Effector memory CD8-positive, alpha-beta T cell (primary cell): ENCODE results near the gene NOC4L.
A peak's percentile ranks its signal among the peaks of the same experiment; 100 is the strongest.

ENCODE experiments used
- ATAC-seq: fragments of 150-1000 bp; cut with Tn5 transposase; replicated peaks from 2 replicates; pipeline ENCODE4 v1.10.0; 2021; ENCODE audit warnings: mild to moderate bottlenecking, moderate library complexity
- DNase-seq, 3 experiments: peaks; one replicate each; pipeline ENCODE4 v3.0.0; 2021
- H3K27ac Mint-ChIP-seq, 2 donors: one replicate each; pipeline ENCODE4 v1.8.0; 2022; ENCODE audit warnings: mild to moderate bottlenecking in 2 of 2, mixed read lengths in 2 of 2, moderate library complexity in 2 of 2
- H3K27me3 Mint-ChIP-seq, 2 donors: one replicate each; pipeline ENCODE4 v1.8.0; 2022; ENCODE audit warnings: mixed read lengths in 2 of 2
- H3K36me3 Mint-ChIP-seq: one replicate; pipeline ENCODE4 v1.8.0; 2022; ENCODE audit warnings: mild to moderate bottlenecking, moderate library complexity, mixed read lengths; ENCODE audit not compliant: insufficient read depth
- H3K4me1 Mint-ChIP-seq, 2 donors: one replicate each; pipeline ENCODE4 v1.8.0; 2022; ENCODE audit warnings: low read depth in 2 of 2, mixed read lengths in 2 of 2
- H3K4me3 Mint-ChIP-seq, 2 donors: one replicate each; pipeline ENCODE4 v1.8.0; 2022; ENCODE audit warnings: mild to moderate bottlenecking in 2 of 2, mixed read lengths in 2 of 2, moderate library complexity in 2 of 2
- H3K9me3 Mint-ChIP-seq, 2 donors: one replicate each; pipeline ENCODE4 v1.8.0; 2022; ENCODE audit warnings: mixed read lengths in 2 of 2

The NOC4L gene

DNA sequence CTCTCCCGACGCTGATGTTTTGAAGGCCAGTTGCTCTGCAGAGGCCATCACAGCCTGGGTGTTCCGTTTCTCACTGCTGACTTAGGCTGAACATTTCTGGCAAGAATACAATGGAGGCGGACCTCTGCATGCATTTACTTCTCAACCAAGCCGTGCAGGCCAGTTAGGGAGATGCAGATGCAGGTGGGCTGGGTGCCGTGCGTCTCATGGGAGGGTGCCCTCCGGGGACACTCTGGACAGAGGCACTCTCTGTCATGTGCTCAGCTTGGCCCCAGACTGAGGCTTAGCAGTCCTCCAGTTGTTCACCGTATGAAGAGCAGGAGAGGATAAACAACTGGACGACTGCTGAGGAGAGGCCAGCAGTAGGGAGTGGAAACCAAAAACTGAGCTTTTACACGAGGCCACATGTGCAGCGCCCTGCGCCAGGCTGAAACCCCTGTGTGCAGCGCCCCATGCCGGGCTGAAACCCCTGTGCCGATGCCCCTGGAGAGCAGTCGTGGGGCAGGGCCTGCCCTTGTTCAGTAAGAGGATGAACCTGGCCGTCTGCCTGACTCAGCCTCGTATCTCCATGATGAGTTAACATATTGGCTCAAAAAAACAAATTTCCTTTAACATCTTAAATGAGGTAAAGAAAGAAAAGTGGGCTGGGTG lies 32.5 kb upstream of the NOC4L start:
- Mint-ChIP-seq H3K27ac (no peak overlapping the region), H3K4me1 (no peaks in the 10 kb centered on the region), H3K9me3 (no peaks in the 10 kb centered on the region), H3K27me3 (no peaks in the 10 kb centered on the region), H3K4me3 (no peak overlapping the region), H3K36me3 (peaks cover 6% of the 10 kb centered on the region)
- ATAC-seq, result no peak
- no peak for DNase-seq

DNA sequence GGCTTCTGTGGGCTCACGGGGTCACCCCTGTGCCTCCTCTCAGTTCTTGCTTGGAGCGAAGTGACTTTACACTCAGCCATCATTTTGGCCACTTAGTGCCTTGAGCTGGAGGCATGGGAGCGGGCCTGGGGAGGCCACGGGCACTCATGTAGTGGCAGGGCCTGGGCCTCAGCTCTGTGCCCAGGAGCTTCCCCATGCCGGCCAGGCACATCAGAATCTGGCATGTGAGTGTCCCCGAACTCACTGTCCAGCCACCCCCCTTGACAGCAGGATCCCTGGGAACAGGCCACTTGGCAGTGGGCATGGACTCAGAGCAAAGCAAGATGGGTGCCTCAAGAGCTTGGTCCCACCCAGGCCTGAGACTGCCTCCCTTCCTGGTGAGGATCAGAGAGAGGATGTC lies 29.6 kb upstream of the NOC4L start:
- H3K27me3 Mint-ChIP-seq, result no peaks in the 10 kb centered on the region
- DNase-seq (no peak), ATAC-seq (no peak)
- no peaks in the 10 kb centered on the region for H3K9me3 Mint-ChIP-seq
- no peak overlapping the region for H3K4me3 Mint-ChIP-seq
- no peak overlapping the region for H3K27ac Mint-ChIP-seq
- H3K36me3 Mint-ChIP-seq, result no peaks in the 10 kb centered on the region
- H3K4me1 Mint-ChIP-seq, result no peaks in the 10 kb centered on the region

DNA sequence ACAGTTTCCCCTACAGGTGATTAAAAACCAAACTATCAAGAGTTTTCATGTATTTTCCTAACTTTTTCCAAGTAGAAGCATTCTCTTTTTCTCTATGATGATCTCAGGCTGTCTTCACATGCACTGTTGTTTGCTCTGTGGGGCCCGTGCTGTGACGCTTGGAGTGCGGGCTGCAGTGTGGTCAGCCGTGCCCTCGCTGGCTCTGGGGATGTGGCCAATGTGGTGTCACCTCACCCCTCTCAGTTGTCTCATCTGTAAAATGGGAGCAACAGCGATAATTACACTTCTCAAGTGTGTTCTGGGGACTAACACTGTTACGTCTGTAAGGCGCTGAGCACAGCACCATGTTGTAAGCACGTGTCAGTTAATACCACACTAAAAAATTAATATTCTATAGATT lies 28.8 kb upstream of the NOC4L start:
- no peaks in the 10 kb centered on the region for H3K27me3 Mint-ChIP-seq
- no peak overlapping the region for H3K27ac Mint-ChIP-seq
- no peaks in the 10 kb centered on the region for H3K4me1 Mint-ChIP-seq
- ATAC-seq, result no peak
- no peaks in the 10 kb centered on the region for H3K9me3 Mint-ChIP-seq
- no peak for DNase-seq
- H3K4me3 Mint-ChIP-seq, result no peak overlapping the region
- H3K36me3 Mint-ChIP-seq, result no peaks in the 10 kb centered on the region

DNA sequence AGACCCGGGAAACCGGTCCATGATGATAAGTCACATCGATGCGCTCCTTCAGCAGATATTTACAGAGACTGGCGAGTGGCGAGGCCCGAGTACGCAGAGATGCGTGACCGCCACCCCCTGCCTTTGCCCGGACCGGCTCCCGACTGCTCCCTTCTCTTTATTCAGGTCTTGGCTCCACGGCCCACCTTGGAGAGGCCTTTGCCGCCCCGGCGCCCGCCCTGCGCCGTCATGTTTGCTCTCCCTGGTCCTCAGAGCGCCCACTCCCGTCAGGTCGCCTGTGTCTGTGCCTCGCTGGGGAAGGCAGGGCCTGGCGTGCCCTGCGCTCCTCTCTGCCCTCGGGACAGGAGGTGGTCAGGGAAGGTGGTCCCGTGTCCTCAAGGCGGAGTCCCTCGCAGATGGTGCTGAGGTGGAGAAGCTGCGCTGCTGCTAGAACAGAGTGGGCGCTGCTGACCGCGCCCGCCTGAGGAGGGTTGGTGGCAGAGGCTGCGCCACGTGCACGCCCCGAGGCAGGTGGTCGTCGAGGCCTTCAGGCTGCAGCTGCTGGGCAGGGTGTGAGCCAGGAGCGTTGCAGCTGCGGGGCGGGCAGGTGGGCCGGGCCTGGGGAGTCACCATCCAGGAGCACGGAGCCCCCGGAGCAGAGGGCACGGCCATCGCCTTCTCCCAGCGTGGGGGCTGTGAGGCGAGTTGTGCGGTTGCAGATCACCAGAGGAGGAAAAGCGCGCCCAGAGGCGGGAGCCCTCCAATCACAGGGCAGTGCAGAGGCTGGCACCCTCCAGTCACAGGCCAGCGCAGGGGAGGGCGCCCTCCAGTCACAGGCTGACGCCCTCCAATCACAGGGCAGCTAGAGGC lies 27.3 kb upstream of the NOC4L start:
- ATAC-seq, result no peak
- no peaks in the 10 kb centered on the region for H3K4me1 Mint-ChIP-seq
- H3K9me3 Mint-ChIP-seq, result no peaks in the 10 kb centered on the region
- H3K27me3 Mint-ChIP-seq, result no peaks in the 10 kb centered on the region
- DNase-seq, result no peak
- peak overlapping the region in 1 of 2 donors; percentile 31 for H3K27ac Mint-ChIP-seq
- peaks cover 5% of the 10 kb centered on the region for H3K36me3 Mint-ChIP-seq
- H3K4me3 Mint-ChIP-seq, result no peak overlapping the region

DNA sequence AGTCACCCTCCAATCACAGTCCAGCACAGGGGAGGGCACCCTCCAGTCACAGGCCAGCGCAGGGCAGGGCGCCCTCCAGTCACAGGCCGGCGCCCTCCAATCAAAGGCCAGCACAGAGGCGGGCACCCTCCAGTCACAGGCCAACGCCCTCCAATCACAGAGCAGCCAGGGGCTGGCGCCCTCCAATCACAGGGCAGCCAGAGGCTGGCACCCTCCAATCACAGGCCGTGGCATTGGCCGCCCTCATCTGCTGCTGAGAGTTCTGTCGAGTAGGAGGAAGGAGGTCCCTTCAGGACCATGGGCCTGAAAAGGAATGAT lies 26.7 kb upstream of the NOC4L start:
- ATAC-seq, result no peak
- DNase-seq, result no peak
- Mint-ChIP-seq H3K36me3 (peaks cover 11% of the 10 kb centered on the region), H3K27ac (peak overlapping the region in 1 of 2 donors; percentile 31), H3K4me3 (no peak overlapping the region), H3K9me3 (no peaks in the 10 kb centered on the region), H3K4me1 (no peaks in the 10 kb centered on the region), H3K27me3 (no peaks in the 10 kb centered on the region)

DNA sequence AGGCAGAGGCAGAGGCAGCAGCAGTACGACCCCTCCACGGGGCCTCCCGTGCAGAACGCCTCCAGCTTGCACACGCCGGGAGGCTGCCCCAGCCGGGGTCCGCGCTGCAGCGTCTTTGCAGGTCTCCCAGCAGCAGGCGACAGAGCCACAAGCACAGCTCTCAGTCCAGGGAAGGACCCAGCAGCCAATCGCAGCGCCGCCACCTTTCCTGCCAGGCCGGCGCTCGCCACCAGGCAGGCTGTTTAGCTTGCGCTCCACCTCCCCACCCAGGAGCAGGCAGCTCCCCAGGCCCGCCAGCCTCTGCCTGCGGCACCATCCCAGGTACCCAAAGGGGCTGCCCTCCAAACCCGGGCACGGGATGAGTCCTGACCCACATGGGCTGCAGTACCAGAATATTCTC lies 25.4 kb upstream of the NOC4L start:
- ATAC-seq (no peak), DNase-seq (no peak)
- H3K27ac Mint-ChIP-seq, result no peak overlapping the region
- H3K9me3 Mint-ChIP-seq, result no peaks in the 10 kb centered on the region
- H3K36me3 Mint-ChIP-seq, result peaks cover 11% of the 10 kb centered on the region
- no peaks in the 10 kb centered on the region for H3K27me3 Mint-ChIP-seq
- no peak overlapping the region for H3K4me3 Mint-ChIP-seq
- no peaks in the 10 kb centered on the region for H3K4me1 Mint-ChIP-seq

DNA sequence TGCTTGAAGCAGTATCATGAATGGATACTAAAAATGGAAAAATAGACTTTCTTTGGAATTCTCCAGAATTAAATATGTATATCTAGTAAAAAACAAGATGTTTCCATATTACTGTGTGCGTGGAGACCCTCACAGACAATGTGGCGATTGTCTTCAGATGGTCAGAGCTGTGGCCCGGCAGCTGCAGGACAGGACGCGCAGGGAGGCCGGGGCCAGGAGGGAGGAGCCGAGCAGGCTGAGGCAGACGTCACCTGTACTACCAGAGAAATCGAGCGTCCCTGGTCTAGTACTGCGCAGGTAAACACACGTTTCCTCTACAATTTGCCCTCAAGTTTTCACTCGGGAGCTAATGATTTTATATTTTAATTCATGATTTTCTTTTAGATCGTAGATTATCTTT lies 23.0 kb upstream of the NOC4L start:
- no peak overlapping the region for H3K27ac Mint-ChIP-seq
- no peaks in the 10 kb centered on the region for H3K27me3 Mint-ChIP-seq
- H3K4me3 Mint-ChIP-seq, result no peak overlapping the region
- H3K9me3 Mint-ChIP-seq, result no peaks in the 10 kb centered on the region
- no peaks in the 10 kb centered on the region for H3K4me1 Mint-ChIP-seq
- no peak for ATAC-seq
- DNase-seq, result no peak
- H3K36me3 Mint-ChIP-seq, result peaks cover 16% of the 10 kb centered on the region

DNA sequence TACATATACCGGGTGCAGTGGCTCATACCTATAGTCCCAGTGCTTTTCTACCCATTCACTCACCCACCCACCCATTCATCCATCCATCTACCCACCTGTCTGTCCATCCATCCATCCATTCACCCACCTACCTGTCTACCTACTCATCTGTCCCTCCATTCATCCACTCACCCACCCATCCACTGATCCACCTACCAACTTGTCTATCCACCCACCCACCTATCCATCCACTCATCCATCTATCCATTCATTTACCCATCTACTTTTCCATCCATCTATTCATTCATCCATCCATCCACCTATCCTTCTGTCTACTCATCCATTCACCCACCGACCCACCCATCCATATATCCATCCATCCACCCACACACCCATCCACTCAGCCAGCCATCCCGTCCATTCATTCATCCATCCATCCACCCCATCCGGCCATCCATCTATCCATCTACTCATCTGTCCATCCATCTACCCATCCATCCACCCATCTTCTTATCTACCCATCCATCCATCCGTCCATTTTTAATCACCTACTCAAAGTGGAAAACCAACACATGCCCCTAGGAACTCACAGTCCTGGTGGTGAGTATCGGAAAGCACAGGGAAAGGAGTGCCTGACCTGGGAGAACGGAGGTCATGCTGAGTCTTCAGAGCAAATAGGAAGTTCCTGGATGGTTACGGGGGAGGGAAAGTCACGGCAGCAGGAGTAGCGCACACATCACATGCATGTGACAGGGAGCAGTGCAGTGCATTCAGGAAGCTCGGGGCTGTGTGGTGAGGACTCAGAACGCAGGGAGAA lies 20.1 kb upstream of the NOC4L start:
- H3K9me3 Mint-ChIP-seq, result peaks cover 0 to 7% of the 10 kb centered on the region in 2 donors
- no peak overlapping the region for H3K27ac Mint-ChIP-seq
- no peak overlapping the region for H3K4me3 Mint-ChIP-seq
- H3K27me3 Mint-ChIP-seq, result no peaks in the 10 kb centered on the region
- no peak for ATAC-seq
- no peaks in the 10 kb centered on the region for H3K4me1 Mint-ChIP-seq
- peaks cover 21% of the 10 kb centered on the region for H3K36me3 Mint-ChIP-seq
- no peak for DNase-seq

DNA sequence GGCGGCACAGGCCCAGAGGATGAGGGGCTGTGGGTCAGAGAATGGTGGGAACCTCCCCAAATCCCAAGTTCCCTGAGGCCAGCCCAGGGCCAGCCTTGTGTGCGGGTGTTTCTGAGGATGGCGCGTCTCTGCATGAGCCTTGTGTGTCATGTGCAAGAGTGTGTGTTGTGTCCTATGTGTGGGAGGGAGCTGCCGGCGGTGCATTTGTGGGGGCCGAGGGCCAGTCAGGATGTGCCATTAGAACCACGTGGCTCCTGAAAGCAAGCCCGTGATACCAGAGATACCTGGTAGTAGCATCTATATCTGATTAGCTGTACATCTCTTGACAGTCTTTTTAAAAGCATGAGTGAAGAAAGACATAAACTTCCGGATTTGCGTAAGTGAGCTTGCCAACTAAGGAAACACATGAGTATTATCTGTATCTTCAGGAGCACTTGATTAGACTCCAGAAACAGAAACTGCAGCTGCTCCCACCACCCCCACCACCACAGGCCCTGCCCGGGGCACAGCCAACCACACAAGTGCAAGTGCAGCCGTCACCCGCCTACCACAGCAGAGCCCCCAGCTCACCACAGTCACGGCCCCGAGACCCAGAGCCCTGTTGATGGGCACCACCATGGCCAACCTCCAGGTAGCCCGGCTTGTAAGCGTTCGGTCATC lies 19.4 kb upstream of the NOC4L start:
- Mint-ChIP-seq H3K36me3 (peaks cover 21% of the 10 kb centered on the region), H3K27ac (no peak overlapping the region), H3K9me3 (peaks cover 0 to 7% of the 10 kb centered on the region in 2 donors), H3K4me1 (no peaks in the 10 kb centered on the region), H3K27me3 (no peaks in the 10 kb centered on the region), H3K4me3 (no peak overlapping the region)
- ATAC-seq, result no peak
- no peak for DNase-seq

DNA sequence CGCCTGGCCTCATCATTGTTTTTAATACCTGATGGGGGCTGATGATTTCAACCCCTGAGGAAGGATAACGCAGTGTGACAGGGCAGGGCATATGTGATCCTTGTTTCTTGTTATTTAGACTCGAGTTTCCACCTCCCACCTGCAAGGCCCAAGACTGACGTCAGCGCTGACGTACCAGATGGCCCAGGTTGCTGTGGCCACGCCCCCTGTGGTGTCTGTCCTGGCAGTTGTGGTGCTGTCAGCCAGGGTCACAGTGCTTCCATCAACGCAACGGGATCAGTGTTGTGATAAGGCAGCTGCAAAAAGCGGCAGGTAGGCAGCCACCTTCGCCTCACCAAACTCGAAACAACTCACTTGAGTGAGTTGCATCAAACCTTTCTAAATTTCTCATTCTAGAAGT lies 18.5 kb upstream of the NOC4L start:
- H3K4me3 Mint-ChIP-seq, result no peak overlapping the region
- no peak overlapping the region for H3K27ac Mint-ChIP-seq
- H3K36me3 Mint-ChIP-seq, result peaks cover 21% of the 10 kb centered on the region
- no peaks in the 10 kb centered on the region for H3K4me1 Mint-ChIP-seq
- H3K9me3 Mint-ChIP-seq, result peaks cover 0 to 7% of the 10 kb centered on the region in 2 donors
- no peak for DNase-seq
- no peak for ATAC-seq
- no peaks in the 10 kb centered on the region for H3K27me3 Mint-ChIP-seq

DNA sequence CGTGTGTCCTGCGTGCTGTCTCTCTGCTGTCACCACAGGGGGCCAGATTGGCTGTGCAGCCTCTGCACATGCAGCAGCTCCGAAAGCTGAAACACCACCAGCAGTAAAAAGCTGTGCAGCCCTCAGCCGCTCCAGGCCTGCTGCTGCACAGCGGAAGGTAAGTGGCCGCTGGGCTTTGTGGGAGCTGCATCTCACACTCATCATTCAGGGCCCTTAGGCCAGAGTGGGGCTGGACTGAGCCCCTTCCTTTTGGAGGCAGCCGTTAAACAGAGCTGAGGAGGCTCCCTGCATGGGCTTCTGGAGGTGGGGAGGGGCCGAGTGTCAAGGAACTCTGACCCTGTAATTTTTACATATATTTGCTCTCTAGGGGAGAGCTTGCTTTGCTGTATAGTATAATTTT lies 17.2 kb upstream of the NOC4L start:
- H3K36me3 Mint-ChIP-seq, result peaks cover 15% of the 10 kb centered on the region
- ATAC-seq, result no peak
- H3K4me3 Mint-ChIP-seq, result no peak overlapping the region
- no peaks in the 10 kb centered on the region for H3K27me3 Mint-ChIP-seq
- no peak for DNase-seq
- peaks cover 1 to 7% of the 10 kb centered on the region in 2 donors for H3K9me3 Mint-ChIP-seq
- no peak overlapping the region for H3K27ac Mint-ChIP-seq
- H3K4me1 Mint-ChIP-seq, result no peaks in the 10 kb centered on the region

DNA sequence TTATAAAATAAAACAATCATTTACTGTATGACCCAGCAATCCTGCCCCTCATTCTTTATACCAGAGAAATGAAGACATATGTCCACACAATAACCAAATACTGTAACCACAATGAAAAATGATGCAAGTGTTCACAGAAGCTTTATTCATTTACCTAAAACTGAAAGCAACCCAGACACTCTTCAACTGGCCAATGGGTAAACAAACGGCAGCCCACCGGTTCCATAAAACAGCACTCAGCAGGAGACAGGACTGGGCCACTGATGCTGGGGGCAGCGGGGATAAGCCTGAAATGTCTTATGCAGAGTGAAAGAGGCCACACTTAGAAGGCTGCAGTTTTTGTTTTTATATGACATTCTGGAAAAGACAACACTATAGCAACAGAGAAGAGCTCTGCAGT lies 15.2 kb upstream of the NOC4L start:
- DNase-seq (no peak), ATAC-seq (no peak)
- no peak overlapping the region for H3K27ac Mint-ChIP-seq
- no peaks in the 10 kb centered on the region for H3K27me3 Mint-ChIP-seq
- peaks cover 1 to 7% of the 10 kb centered on the region in 2 donors for H3K9me3 Mint-ChIP-seq
- no peak overlapping the region for H3K4me3 Mint-ChIP-seq
- H3K4me1 Mint-ChIP-seq, result no peaks in the 10 kb centered on the region
- peaks cover 10% of the 10 kb centered on the region for H3K36me3 Mint-ChIP-seq

DNA sequence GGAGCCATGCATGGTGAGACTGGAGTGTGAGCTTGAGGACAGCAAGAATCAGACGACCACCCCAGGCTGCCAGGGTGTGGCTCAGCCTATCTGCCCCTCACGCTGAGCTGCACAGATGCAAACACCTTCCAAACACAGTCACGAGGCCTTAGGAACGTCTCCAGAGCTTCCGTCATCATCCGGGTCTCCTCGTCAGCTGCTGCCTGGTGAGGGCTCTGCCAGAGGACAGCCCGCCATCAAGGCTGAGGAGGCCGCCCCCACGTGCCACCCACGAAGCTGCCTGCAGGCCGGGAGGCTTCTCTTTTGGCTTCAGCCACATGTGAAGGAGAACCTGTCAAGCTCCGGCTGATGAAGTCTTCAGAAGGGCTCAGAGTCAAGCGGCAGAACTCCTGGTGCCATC lies 13.6 kb upstream of the NOC4L start:
- ATAC-seq (no peak), DNase-seq (no peak)
- Mint-ChIP-seq H3K27ac (no peak overlapping the region), H3K4me3 (no peak overlapping the region), H3K9me3 (peaks cover 1 to 7% of the 10 kb centered on the region in 2 donors), H3K4me1 (no peaks in the 10 kb centered on the region), H3K27me3 (no peaks in the 10 kb centered on the region), H3K36me3 (peaks cover 5% of the 10 kb centered on the region)
